Endodermal cell (in vitro differentiated cells): ENCODE results near the gene NOXA1. TPM values are rescaled to one million over a fixed set of nuclear protein-coding genes. Genes with fewer than 3 reads are reported as not detected.

Source experiments
- DNase-seq: peaks from one replicate; pipeline ENCODE4 v3.0.0-alpha.2; 2017
- H3K27ac ChIP-seq: 2 replicates; pipeline ENCODE4 v1.5.1; 2013; ENCODE audit warnings: mild to moderate bottlenecking, low read depth, low read length, moderate library complexity
- H3K27me3 ChIP-seq: 2 replicates; pipeline ENCODE4 v1.6.1; 2013; ENCODE audit warnings: mild to moderate bottlenecking, low read length, moderate library complexity; ENCODE audit not compliant: insufficient read depth, control insufficient read depth, poor library complexity, severe bottlenecking
- H3K36me3 ChIP-seq: 2 replicates; pipeline ENCODE4 v1.7.0; 2013; ENCODE audit warnings: mild to moderate bottlenecking, low read length, moderate library complexity; ENCODE audit not compliant: control insufficient read depth, insufficient read depth
- H3K4me1 ChIP-seq: one replicate; pipeline ENCODE4 v1.7.0; 2013; ENCODE audit warnings: low read length; ENCODE audit not compliant: control insufficient read depth, insufficient read depth
- H3K4me3 ChIP-seq: 2 replicates; pipeline ENCODE4 v1.5.1; 2013; ENCODE audit warnings: mild to moderate bottlenecking, low read length, moderate library complexity
- H3K9ac ChIP-seq: 2 replicates; pipeline ENCODE4 v1.6.1; 2013; ENCODE audit warnings: mild to moderate bottlenecking, low read length, moderate library complexity; ENCODE audit not compliant: poor library complexity, severe bottlenecking; ENCODE audit errors: extremely low read depth
- H3K9me3 ChIP-seq: 2 replicates; pipeline ENCODE4 v1.6.1; 2013; ENCODE audit warnings: mild to moderate bottlenecking, low read length, moderate library complexity; ENCODE audit not compliant: control insufficient read depth
- H3K27ac Mint-ChIP-seq: 2 replicates; pipeline ENCODE4 v1.8.0; 2020; ENCODE audit warnings: mixed read lengths
- H3K27me3 Mint-ChIP-seq: 2 replicates; pipeline ENCODE4 v1.8.0; 2021; ENCODE audit warnings: mild to moderate bottlenecking, mixed read lengths; ENCODE audit not compliant: insufficient read depth
- H3K36me3 Mint-ChIP-seq: 2 replicates; pipeline ENCODE4 v1.8.0; 2020; ENCODE audit warnings: low read depth, mixed read lengths
- H3K4me1 Mint-ChIP-seq: 2 replicates; pipeline ENCODE4 v1.8.0; 2020; ENCODE audit warnings: mixed read lengths
- H3K4me3 Mint-ChIP-seq: 2 replicates; pipeline ENCODE4 v1.8.0; 2020; ENCODE audit warnings: mild to moderate bottlenecking, moderate library complexity, mixed read lengths
- H3K9me3 Mint-ChIP-seq: 2 replicates; pipeline ENCODE4 v1.8.0; 2020; ENCODE audit warnings: mild to moderate bottlenecking, mixed read lengths
- WGBS, 2 experiments: methylation state at CpG; one replicate each; pipeline versions ENCODE4 v1.1.5 to v1.1.7; 2013; ENCODE audit warnings: missing lambda C conversion rate in 2 of 2, mixed read lengths in 1 of 2; ENCODE audit not compliant: insufficient coverage in 1 of 2, insufficient read length in 1 of 2; 5-methylcytosine and 5-hydroxymethylcytosine counted together
- total RNA-seq, 2 donors: library from RNA; stranded (reverse); fragmentation: NEBNext Ultra II Directional in 1 of 2; extraction: Animal tissue kit (Norgen Biotek cat#: 25700) in 1 of 2; gene quantifications; 2 replicates in 1 of 2; 3 replicates in 1 of 2; pipeline ENCODE4 v1.2.1, GENCODE V29; 2021
- TF ChIP-seq, protein P1 (sequence below): fragments of 200-600 bp; sonication (generic); conservative IDR thresholded peaks from 2 replicates; pipeline ENCODE4 v1.5.0; 2021; ENCODE audit warnings: antibody characterized with exemption, mild to moderate bottlenecking

The NOXA1 gene
- total RNA-seq, 2 donors from 2014 or later = 5.0 to 5.9 TPM

DNA sequence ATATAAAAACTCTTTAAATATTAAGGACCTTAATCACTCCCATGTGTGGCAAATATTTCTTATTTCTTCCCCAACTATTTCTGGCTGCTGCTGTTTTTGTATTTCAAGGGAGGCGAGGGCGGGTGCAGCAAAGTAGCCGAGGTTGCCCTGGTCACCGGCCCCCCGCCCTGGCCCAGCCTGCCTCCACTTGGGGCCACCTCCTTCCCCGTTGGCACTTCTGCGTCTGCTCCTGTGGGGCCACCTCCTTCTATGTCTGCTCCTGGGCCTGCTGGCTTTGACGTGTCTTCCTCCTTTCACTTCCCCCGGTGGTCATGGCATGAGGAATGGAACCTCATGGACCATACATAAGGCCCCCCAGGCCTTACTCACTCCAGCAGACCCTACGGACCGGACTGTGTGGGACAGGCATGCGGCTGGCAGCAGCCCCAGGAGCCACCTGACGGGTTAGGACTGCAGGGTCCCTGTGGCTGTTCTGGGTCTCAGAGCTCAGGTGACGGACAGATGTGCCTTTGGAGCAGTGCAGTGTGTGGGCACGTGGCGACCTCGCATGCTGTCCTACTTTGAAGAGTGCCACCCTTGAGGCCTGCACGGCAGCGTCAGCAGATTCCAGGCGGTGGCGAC, 23.8 kb downstream of the NOXA1 start:
- H3K4me1 Mint-ChIP-seq = peaks cover 3% of the 10 kb centered on the region
- no peak overlapping the region for H3K9ac ChIP-seq
- H3K27me3 ChIP-seq = peaks cover 7% of the 10 kb centered on the region
- H3K4me1 ChIP-seq = no peaks in the 10 kb centered on the region
- H3K9me3 ChIP-seq = no peaks in the 10 kb centered on the region
- DNase-seq = no peak
- H3K36me3 Mint-ChIP-seq = peaks cover 5% of the 10 kb centered on the region
- H3K27ac Mint-ChIP-seq = no peak overlapping the region
- no peak overlapping the region for H3K4me3 ChIP-seq
- 92 to 95% methylated on average over 15 to 21 of the region's 21 CpGs for WGBS, 2 experiments
- H3K27me3 Mint-ChIP-seq = peaks cover 14% of the 10 kb centered on the region
- no peak overlapping the region for H3K27ac ChIP-seq
- no peaks in the 10 kb centered on the region for H3K9me3 Mint-ChIP-seq
- H3K36me3 ChIP-seq = no peaks in the 10 kb centered on the region
- H3K4me3 Mint-ChIP-seq = no peak overlapping the region
- TF ChIP-seq, protein P1, sequence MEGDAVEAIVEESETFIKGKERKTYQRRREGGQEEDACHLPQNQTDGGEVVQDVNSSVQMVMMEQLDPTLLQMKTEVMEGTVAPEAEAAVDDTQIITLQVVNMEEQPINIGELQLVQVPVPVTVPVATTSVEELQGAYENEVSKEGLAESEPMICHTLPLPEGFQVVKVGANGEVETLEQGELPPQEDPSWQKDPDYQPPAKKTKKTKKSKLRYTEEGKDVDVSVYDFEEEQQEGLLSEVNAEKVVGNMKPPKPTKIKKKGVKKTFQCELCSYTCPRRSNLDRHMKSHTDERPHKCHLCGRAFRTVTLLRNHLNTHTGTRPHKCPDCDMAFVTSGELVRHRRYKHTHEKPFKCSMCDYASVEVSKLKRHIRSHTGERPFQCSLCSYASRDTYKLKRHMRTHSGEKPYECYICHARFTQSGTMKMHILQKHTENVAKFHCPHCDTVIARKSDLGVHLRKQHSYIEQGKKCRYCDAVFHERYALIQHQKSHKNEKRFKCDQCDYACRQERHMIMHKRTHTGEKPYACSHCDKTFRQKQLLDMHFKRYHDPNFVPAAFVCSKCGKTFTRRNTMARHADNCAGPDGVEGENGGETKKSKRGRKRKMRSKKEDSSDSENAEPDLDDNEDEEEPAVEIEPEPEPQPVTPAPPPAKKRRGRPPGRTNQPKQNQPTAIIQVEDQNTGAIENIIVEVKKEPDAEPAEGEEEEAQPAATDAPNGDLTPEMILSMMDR = no peak

DNA sequence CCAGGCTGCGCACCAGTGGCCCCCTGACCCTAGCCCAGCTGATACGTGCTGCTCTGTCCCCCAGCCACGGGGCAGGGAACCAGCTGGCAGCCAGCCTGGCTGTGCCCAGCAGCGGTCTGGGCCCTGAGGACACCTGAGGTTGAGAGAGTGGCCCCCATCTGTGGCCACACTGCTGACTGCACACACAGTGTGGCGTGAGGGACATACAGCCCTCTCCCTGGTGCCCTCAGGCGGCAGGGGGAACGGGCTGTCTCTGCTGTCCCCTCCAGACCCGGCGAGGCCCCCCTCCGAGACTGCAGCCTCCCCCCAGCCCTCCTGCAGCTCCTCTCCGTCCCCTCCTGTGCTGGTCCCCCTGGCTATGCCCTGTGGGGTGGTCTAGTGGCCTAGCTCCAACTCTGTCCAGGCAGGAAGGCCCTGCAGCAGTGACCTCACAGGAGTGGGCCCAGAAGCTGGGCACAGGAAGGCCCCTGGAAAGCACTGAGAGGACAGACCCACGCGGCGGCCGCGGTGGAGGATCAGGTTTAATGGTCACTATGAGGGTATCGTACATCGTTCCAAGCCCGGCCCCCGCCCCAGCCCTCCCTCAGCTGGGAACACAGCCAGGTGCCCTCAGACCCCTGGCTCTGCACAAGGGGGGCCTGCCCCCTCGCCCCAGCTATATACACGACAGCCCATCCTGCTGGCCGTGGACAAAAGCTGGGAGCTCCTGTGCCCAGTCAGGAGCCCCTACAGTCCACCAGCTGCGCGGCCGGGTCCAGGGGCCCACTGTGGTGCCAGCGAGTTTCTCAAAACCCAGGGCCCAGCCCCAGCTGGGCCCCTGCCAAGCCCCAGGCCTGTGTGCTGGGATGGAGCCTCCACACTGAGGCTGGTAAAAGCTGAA, 24.8 kb downstream of the NOXA1 start:
- Mint-ChIP-seq H3K4me1 (peaks cover 3% of the 10 kb centered on the region), H3K27me3 (peaks cover 4% of the 10 kb centered on the region), H3K36me3 (peaks cover 5% of the 10 kb centered on the region), H3K27ac (no peak overlapping the region), H3K4me3 (no peak overlapping the region), H3K9me3 (no peaks in the 10 kb centered on the region)
- no peak overlapping the region for H3K9ac ChIP-seq
- 93% methylated on average over 23 to 27 of the region's 27 CpGs for WGBS, 2 experiments
- no peak for DNase-seq
- H3K36me3 ChIP-seq = peaks cover 9% of the 10 kb centered on the region
- H3K9me3 ChIP-seq = no peaks in the 10 kb centered on the region
- TF ChIP-seq, protein P1 = no peak
- H3K4me3 ChIP-seq = no peak overlapping the region
- no peaks in the 10 kb centered on the region for H3K27me3 ChIP-seq
- H3K27ac ChIP-seq = no peak overlapping the region
- no peaks in the 10 kb centered on the region for H3K4me1 ChIP-seq

DNA sequence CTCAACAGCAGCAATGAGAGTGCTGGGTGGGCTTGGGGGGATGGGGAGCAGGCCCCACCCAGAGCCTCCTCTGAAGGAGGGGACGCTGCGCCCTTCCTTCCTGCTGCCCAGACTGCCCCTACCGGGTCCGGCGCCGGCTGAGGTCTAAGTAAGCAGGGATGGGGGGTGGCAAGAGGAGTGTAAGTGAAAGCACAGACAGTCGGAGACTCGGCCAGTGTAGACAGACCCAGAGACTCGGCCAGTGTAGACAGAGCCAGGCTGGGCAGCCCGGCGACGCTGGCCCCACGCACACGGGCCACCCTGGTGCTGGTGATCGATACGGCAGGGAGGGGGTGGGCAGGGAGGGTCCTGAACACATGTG, 25.4 kb downstream of the NOXA1 start:
- Histone ChIP-seq H3K27me3 (no peaks in the 10 kb centered on the region), H3K9me3 (no peaks in the 10 kb centered on the region), H3K4me3 (no peak overlapping the region), H3K4me1 (no peaks in the 10 kb centered on the region), H3K27ac (no peak overlapping the region), H3K9ac (no peak overlapping the region), H3K36me3 (peaks cover 11% of the 10 kb centered on the region)
- H3K4me1 Mint-ChIP-seq = peaks cover 3% of the 10 kb centered on the region
- H3K27ac Mint-ChIP-seq = no peak overlapping the region
- peaks cover 6% of the 10 kb centered on the region for H3K36me3 Mint-ChIP-seq
- H3K9me3 Mint-ChIP-seq = no peaks in the 10 kb centered on the region
- H3K4me3 Mint-ChIP-seq = no peak overlapping the region
- no peak for DNase-seq
- TF ChIP-seq, protein P1 = no peak
- WGBS, 2 experiments = 94 to 99% methylated on average over 11 to 16 of the region's 16 CpGs
- H3K27me3 Mint-ChIP-seq = peaks cover 2% of the 10 kb centered on the region
